ENCODE measurements around the gene DCTN3.

DCTN3 gene

DNA sequence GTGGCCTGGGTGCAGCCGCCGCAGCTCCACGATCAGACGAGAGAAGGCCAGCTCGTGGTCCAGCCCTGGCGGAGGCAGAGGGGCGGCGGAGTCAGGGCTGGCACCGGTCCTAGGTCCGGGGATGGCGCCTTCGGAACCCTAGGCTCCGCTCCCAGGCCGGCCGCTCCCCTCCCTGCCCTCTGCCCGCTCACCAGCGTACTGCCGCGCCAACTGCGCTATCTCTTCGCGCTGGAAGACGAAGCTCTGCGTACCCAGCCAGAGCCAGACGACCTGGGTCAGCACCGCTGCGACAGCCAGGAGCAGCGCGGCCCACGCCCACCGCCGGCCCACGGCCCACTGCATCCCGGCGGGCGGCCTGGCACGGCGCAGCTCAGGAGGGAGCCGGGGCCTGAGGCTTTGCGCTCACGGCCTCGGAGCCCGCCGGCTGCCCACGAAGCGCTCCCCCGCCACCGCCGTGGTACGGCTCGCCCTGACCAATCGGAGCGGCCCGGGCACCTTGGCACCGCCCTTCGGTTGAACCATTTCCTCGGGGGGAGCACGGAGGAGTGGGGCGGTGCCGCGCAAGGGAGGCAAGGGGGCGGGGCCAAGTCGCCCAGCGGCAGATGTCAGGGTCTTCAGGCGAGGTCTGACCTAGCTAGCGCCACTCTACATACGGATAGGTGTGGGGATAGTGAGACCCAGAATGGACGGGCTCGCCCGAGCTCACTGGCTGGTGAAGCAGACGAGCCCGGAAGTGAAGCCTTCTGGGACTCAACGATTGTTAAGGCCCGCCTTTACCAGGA is 17.3 kb upstream of the DCTN3 start, which contains the start of gene SIGMAR1:
Gene SIGMAR1, minus strand, starts transcription at position 432 of the 782 bp plus-strand sequence. Its CDS starts 90 bp downstream, at position 342.
- TF ChIP-seq GATA1 (IDR thresholded peaks at IDR 0.05; ENCODE audit: low read depth, low read length) (no peak), POLR2A (IDR thresholded peaks at IDR 0.05; ENCODE audit: low read length) (peak; percentile 95)
- peak; percentile 96 to 97 for DNase-seq

GRCh38 chr9:34636791-34637355 is 16.6 kb upstream of the DCTN3 start:
- DNase-seq = peak in 1 of 2 experiments; percentile 69
- TF ChIP-seq GATA1 (IDR thresholded peaks at IDR 0.05; ENCODE audit: low read depth, low read length) = no peak
- no peak for TF ChIP-seq POLR2A (IDR thresholded peaks at IDR 0.05; ENCODE audit: low read length)

GRCh38 chr9:34635556-34635955 is 15.3 kb upstream of the DCTN3 start:
- TF ChIP-seq GATA1 (IDR thresholded peaks at IDR 0.05; ENCODE audit: low read depth, low read length) (no peak), POLR2A (IDR thresholded peaks at IDR 0.05; ENCODE audit: low read length) (no peak)
- DNase-seq = no peak

DNA sequence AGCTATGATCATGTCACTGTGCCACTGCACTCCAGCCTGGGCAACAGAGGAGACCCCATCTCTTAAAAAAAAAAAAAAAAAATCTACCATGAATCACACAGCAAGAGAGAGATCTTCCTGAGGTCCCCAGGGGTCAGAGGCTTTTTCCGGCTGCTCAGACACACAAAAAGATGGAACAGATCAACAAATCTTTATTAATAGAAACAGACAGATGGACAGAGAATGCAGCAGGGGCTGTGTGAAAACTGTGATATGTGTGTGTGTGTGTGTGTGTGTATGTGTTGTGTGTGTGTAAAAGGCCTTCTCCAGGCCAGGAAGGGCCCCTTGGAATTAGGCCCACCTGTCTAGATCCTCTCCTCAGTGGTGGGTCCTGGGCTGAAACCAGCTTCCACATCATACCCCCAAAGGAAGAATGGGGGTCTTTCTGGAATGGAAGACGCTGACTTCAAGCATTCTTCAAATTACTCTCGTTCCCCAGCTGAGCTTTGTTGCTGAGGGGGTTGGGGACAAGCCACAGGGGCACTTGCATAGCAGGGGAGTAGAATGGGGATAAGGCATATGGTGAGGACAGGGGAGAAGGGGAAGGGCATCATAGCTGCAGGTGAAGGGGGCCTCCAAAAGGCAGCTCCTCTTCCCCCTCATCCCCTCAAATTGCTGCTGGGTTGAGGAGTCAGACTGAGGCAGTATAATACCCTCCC is 14.4 kb upstream of the DCTN3 start:
- DNase-seq = no peak
- no peak for TF ChIP-seq GATA1 (IDR thresholded peaks at IDR 0.05; ENCODE audit: low read depth, low read length)
- no peak for TF ChIP-seq POLR2A (IDR thresholded peaks at IDR 0.05; ENCODE audit: low read length)

DNA sequence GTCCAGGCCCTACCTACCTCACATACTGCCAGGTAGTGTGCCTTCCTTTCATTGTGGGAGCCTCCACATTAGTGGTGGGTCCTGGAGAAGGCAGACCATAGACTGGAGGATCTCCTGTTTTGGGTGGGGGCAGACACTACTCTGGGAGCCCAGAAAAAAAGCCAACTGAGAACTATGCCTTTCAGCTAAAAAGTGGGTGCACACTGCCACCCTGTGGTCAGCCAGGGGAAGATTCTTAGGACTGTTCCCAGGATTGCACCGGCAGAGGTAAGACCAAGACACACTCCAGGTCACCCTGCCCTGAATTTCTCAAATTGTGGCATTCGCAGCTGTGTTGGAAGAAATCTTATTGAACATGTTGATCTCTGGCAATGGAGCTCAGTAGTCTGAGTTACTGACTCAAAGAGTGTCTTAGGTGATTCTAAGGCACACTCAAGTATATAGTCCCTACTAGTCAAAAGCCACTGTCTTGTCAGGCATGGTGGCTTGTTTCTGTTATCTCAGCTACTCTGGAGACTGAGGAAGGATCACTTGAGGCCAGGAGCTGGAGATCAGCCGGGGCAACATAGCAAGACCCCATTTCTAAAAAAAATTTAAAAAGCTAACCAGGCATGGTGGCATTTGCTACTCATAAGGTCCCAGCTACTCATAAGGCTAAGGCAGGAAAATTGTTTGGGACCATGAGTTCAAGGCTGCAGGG is 13.7 kb upstream of the DCTN3 start:
- peak; percentile 80 to 89 for DNase-seq
- no peak for TF ChIP-seq GATA1 (IDR thresholded peaks at IDR 0.05; ENCODE audit: low read depth, low read length)
- no peak for TF ChIP-seq POLR2A (IDR thresholded peaks at IDR 0.05; ENCODE audit: low read length)

DNA sequence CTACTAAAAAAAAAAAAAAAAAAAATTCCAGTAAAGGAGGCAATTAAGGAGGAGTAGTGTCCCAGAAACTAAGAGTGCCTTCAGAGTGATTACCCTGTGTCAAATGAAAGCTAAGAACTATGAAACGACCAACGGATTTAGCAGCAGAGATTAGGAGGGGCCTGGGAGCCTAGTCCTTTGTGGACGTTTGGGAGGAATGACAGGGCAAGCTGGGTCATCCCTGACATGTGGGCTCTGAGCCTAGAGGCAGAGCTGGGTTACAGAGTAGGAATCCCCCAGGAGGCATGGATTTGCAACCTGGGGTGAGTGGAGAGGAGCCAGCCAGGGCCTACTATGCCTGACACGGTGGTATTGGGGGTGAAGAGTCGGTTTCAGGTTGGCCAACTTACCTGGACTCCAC is 12.9 kb upstream of the DCTN3 start:
- TF ChIP-seq POLR2A (IDR thresholded peaks at IDR 0.05; ENCODE audit: low read length) = no peak
- TF ChIP-seq GATA1 (IDR thresholded peaks at IDR 0.05; ENCODE audit: low read depth, low read length) = no peak
- no peak for DNase-seq

DNA sequence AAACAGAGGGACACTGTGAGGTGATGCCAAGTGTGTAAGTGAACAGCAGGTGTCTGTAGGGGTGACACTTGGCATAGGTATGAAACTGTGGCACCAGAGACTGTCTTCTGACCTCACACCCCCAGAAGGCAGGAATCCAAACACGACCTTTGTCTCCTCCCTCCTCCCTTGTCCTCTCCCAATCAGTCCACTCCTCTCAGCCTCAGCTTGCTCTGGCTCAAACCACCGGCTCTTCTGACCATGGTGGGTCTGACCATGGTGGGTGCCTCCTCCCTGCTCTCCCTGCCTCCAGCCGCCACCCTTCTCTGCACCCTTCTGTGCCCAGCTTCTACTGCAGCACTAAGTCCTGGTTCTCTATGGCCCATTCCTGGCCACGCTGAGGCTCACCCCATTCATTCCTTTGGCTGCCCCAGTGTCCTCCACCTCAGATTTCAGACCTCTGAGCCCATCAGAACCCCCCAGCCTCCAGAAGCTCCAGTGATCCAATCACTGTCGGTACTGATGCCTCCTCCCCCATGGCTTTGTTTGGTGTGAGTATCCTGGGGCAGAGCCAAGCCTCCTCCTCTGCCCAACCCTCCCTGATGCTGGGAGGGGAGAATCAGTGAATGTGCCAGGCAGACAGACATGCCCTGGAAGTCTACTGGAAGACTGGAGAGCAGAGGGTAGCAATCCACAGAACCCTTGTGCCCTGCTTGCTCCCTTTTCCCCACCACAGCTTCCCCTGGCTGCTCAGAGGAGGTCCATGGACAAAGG is 10.3 kb upstream of the DCTN3 start:
- TF ChIP-seq GATA1 (IDR thresholded peaks at IDR 0.05; ENCODE audit: low read depth, low read length) = no peak
- no peak for TF ChIP-seq POLR2A (IDR thresholded peaks at IDR 0.05; ENCODE audit: low read length)
- DNase-seq = no peak

GRCh38 chr9:34629491-34629808 is 9.2 kb upstream of the DCTN3 start:
- DNase-seq = no peak

DNA sequence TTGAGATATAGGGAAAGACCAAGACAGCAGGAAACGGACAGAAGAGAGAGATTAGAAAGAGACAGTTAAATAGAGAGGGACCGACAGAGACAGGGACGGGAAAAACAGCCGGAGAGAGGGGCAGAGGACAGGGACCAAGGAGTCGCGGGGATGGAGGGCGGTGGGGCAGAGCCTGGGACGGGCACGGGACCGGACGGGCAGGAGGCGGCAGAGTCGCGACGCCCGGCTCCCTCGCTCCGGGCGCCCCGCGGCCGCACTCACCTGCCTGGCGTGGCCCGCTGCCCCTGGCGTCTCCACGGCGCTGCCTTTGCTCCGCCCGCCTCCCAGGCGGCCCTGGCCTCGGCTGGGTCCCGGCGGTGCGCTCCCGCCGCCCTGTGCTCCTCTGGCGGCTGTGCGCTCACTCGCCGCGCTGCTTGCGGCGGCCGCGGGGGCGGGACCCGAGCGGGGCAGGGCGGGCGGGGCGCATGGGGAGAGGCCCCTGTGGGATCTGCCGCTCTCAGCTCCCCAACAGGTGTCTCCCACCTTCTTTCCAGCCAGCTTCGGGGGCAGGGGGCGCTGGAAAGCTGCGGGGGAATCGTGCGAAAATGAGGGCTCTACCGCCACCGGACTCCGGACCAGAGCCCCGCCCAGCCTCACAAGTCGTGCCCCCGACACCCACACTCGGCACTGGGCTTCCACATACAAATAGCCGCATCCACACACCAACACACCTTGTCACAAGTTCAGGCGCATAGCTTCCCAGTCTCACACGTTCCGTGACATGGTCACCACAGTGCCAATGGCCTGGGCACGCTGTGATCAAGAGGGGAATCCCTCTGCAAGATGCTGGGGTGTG is 8.6 kb upstream of the DCTN3 start, which contains the start of gene ARID3C:
Gene ARID3C, minus strand, starts transcription at position 411 of the 835 bp plus-strand sequence. CDS start 1,052 bp downstream, outside the sequence.
- TF ChIP-seq POLR2A (IDR thresholded peaks at IDR 0.05; ENCODE audit: low read length) (no peak), GATA1 (IDR thresholded peaks at IDR 0.05; ENCODE audit: low read depth, low read length) (no peak)
- DNase-seq = peak; percentile 40 to 50

More at GRCh38 chr9:34629491-34629808, 9.2 kb upstream of the DCTN3 start:
- no peak for TF ChIP-seq POLR2A (IDR thresholded peaks at IDR 0.05; ENCODE audit: low read length)
- TF ChIP-seq GATA1 (IDR thresholded peaks at IDR 0.05; ENCODE audit: low read depth, low read length) = no peak

DNA sequence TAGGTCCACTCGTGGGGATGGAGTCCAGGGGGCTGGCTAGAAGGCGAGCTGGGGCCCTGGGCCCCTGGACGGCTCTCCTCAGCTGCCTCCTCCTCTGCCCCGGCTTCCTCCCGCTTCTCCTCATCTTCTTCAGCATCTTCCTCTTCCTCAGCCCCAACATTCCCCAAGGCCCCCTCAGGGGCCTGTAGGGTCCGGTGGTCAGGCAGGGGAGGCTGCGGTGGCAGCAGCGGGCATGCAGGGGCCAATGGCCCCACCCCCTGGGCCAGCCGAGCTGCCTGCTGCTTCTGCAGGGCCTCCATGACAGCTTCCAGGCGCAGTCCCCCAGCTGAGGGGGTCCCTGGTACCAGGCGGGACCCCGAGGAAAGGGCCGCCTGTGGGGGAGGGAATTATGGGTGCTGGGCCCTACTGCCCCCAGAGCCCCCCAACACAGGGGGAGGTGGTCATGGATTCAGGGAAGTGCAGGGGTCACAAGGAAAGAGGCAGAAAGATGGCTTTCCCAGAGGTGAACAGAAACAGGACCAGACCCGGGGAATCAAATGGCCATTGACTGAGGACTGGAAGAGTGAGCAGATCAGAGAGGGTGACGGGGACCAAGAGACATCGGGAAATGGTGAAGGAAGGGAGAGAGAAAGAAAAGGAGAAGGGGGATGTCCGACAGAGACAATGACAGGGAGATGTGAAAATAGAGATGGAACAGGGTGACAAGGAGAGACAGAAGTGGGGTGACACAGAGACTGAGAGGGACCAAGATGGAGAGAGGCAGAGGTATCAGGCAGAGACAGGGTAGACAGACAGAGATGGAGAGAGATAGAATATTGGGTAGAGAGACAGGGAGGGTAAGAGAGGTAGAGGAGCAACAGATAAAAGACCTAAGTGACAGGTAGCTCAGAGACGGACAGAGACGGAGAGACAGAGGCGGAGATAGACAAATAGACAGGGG is 7.7 kb upstream of the DCTN3 start:
- no peak for DNase-seq
- no peak for TF ChIP-seq POLR2A (IDR thresholded peaks at IDR 0.05; ENCODE audit: low read length)
- no peak for TF ChIP-seq GATA1 (IDR thresholded peaks at IDR 0.05; ENCODE audit: low read depth, low read length)

- TF ChIP-seq POLR2A (IDR thresholded peaks at IDR 0.05; ENCODE audit: low read length) = no peak
- TF ChIP-seq GATA1 (IDR thresholded peaks at IDR 0.05; ENCODE audit: low read depth, low read length) = no peak
- DNase-seq = no peak
These were observed 4.8 kb upstream of the DCTN3 start for GRCh38 chr9:34625186-34625486.

Data from erythroblast (primary cell).